HG03025 (cell line): ENCODE data around the gene OAF.

Source experiments
- ATAC-seq: cut with Tn5 transposase; IDR thresholded peaks from one replicate; pipeline ENCODE4 v1.9.1; 2021; ENCODE audit warnings: mild to moderate bottlenecking, moderate library complexity; ENCODE audit not compliant: unreplicated experiment, low FRiP score

OAF gene

GRCh38 chr11:120182790-120183491 is 27.9 kb upstream of the OAF start:
- no peak for ATAC-seq

- ATAC-seq, result no peak
Observed at GRCh38 chr11:120183701-120184141, 27.1 kb upstream of the OAF start.

GRCh38 chr11:120184371-120184945 is 26.4 kb upstream of the OAF start:
- no peak for ATAC-seq

- no peak for ATAC-seq
Observed at GRCh38 chr11:120184946-120185705, 25.7 kb upstream of the OAF start.

GRCh38 chr11:120185706-120186455 is 25.0 kb upstream of the OAF start:
- ATAC-seq, result no peak

GRCh38 chr11:120186456-120186773 is 24.4 kb upstream of the OAF start:
- ATAC-seq, result no peak

GRCh38 chr11:120186774-120187591 is 23.8 kb upstream of the OAF start:
- no peak for ATAC-seq

- no peak for ATAC-seq
Observed at GRCh38 chr11:120188371-120188770, 22.5 kb upstream of the OAF start.

- ATAC-seq, result no peak
Observed at GRCh38 chr11:120188811-120189455, 21.9 kb upstream of the OAF start.

GRCh38 chr11:120191058-120191457 is 19.8 kb upstream of the OAF start:
- ATAC-seq, result no peak

- no peak for ATAC-seq
Observed at GRCh38 chr11:120192831-120193625, 17.8 kb upstream of the OAF start.

GRCh38 chr11:120194166-120194565 is 16.7 kb upstream of the OAF start:
- ATAC-seq, result no peak

GRCh38 chr11:120195601-120196320 is 15.1 kb upstream of the OAF start:
- ATAC-seq, result no peak

- ATAC-seq, result no peak
Observed at GRCh38 chr11:120196826-120197225, 14.0 kb upstream of the OAF start.

- no peak for ATAC-seq
Observed at GRCh38 chr11:120197251-120197891, 13.5 kb upstream of the OAF start.

- ATAC-seq, result no peak
Observed at GRCh38 chr11:120197977-120198376, 12.9 kb upstream of the OAF start.

GRCh38 chr11:120198403-120198786 is 12.4 kb upstream of the OAF start:
- ATAC-seq, result no peak
